ENCODE measurements around the gene TBX21.

Gene TBX21

GRCh38 chr17:47697906-47698711, 34.9 kb upstream of the TBX21 start:
- DNase-seq, result no peak

DNA sequence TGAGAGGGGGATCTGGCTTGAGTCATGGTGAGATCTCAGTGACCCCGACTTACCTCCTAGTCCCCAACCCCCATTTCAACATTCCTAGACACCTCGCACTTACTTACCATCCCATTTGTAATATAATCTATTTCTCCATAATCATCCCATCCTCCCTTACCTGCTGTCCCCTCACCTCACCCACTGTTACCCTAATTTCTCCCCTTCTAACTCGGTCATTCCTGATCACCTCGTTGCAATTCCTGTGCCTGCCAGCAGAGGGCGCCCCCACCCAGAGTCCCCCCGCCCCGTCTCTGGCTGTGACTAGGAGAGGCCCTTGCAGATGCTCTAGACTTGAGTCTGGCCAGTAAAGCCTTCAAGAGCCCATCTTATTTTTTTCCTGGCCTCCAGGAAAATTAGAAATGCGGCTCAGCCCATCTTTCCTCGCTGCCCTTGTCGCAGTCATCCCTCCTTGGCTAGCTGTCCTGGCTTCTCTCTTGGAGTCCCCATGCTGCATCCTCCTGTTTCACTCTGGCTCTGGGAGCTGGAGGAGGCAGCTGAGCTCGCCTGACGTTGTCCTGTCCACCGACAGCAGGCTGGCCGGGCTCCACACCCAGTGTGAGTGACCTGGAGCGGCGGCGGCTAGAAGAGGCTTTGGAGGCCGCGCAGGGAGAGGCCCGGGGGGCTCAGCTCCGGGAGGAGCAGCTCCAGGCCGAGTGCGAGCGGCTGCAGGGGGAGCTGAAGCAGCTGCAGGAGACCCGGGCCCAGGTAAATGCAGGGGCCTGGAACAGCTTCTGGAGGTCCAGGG, 34.1 kb upstream of the TBX21 start:
- peak; percentile 78 for DNase-seq

GRCh38 chr17:47699536-47699840, 33.5 kb upstream of the TBX21 start:
- DNase-seq, result no peak

GRCh38 chr17:47700471-47701449, 32.3 kb upstream of the TBX21 start:
- no peak for DNase-seq

- DNase-seq, result no peak
These were observed 31.4 kb upstream of the TBX21 start for GRCh38 chr17:47701608-47702007.

DNA sequence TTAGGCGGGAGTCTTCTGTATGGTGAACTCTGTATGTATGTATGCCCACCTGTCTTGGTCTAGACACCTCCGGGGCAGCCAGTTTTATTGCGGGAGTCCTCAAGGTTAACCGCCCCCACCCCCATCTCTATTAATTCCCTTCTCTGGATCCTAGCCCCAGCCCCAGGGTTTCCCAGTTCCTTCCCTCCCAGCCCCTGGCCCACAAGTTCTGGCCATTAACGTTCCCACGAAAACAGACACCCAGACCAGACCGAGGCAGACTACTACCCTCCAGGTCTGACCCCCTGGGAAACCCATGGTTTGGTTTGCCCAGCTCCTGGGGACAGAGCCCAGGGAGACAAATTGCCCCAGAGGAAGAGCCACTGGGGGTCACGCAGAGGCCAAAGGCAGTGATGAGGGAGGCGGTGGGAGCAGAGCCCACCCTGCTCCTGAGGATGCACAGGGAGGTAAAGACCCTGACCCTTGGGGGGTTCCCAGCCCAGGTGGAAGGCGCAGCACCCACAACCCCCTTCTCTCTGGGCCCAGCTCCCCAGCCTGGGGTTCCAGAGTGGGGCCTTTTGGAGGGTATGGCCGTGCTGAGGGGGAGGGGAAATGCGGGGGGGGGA, 30.5 kb upstream of the TBX21 start:
- no peak for DNase-seq

DNA sequence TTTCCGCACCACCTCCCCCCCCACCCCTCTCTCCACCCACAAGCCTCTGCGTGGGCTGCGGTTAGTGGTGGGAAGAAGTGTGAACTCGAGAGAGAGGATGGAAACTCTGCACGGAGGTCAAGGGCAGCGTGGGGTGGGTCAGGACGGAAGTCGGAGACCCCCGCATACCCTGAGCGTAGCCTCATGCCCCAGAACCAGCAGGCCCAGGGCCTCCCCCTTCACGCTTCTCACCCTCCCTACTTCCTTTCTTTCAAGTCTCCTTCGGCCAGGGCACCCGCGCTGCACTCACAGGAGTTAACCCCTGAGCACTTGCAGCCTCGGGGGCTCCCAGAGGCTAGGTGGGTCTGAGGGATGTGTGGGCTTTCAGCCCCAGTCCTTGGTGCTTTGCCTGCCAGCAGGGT, 29.8 kb upstream of the TBX21 start:
- no peak for DNase-seq

DNA sequence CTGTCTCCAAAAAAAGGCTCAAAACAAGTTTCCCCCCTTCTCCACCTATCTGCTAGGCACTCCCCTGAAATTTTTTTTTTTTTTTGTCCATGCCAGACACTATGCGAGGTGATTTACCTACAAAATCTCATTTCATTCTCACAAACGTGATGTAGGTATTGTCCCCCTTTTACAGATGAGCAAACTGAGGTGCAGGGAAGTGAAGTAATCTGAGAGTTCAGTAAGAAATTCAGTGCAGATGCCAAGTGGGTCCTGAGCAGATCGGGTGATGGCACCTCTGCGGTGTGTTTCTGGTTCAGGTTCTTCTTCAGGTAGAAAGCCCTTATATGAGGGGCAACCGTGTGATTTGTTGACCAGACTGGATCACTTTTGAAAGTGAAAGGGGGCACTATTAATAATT, 29.4 kb upstream of the TBX21 start:
- no peak for DNase-seq

- no peak for DNase-seq
These were observed 28.9 kb upstream of the TBX21 start for GRCh38 chr17:47704116-47704515.

DNA sequence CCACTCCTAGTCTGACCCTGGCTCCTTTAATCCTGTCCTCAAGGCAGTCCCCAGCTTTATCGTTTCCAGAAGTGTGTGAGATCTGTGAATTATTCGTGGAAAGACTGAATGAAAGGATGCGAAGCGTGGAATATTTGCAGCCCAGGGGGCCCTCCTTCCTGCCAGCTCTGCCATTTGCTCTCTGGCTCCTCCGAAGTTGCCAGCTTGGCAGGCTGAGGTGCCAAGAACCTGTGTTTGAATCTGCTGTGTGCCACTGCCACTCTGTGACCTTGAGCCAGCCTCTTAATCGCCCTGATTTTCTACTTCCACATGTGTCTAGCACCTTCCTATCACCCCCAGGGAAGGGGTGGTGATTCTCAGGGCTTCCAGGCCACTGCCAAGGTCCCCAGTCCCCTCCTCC, 28.3 kb upstream of the TBX21 start:
- no peak for DNase-seq

GRCh38 chr17:47705536-47706530, 27.2 kb upstream of the TBX21 start:
- no peak for DNase-seq

DNA sequence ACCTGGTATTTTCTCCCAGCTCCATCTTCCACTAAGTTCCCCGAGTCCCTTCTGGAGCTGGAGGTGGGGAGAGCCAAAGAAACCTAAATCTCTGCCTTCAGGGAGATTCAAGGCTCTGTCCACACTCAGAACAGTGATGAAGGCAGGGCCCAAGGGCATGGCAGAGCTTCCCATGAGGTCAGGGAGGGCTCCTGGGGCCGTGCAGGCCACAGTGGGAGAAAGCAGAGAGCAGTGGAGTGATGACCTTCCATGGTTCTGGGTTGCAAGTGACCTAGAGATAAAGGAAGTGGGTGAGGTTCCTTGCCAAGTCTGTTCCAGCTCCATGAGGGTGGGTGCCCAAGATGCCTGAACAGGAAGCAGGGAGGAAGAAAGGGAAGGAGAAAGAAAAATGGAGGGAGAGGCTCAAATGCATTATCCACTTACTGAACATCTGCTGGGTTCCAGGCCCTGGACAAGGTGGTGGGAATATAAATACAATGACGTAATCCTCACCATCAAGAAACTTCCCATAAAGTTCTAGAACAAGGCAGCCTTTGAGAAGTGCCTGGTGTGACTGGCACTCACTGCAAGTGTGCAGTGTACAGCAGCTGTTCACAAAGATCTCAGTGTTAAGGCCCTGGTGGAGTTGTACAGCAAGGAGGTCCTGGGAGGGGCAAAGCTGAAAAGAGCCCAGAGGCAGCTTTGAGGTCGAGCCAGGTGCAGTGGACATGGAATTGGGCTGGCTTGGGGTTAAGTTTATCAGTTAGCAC, 25.8 kb upstream of the TBX21 start:
- DNase-seq, result peak; percentile 66

GRCh38 chr17:47707884-47708283, 25.2 kb upstream of the TBX21 start:
- no peak for DNase-seq

GRCh38 chr17:47708312-47708863, 24.6 kb upstream of the TBX21 start:
- DNase-seq, result no peak

GRCh38 chr17:47708864-47709541, 24.0 kb upstream of the TBX21 start:
- DNase-seq, result peak; percentile 67

DNA sequence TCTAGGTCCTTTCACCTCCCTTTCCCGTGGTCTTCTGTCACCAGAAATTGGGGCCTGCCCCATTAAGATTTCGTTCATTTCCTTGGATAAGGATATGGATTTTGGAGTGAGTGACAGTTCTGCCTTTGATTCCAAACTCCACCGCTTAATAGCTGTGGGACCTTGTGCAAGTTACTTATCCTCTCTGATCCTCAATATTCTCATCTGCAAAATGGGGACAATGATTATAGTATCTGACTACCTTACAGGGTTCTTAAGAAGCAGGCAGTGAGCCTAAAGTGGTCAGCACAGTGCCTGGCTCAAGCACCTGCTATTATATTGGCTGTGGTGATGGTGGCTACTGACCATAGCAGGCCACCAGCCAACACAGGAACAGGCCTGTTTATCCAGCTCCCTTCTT, 23.4 kb upstream of the TBX21 start:
- DNase-seq, result no peak

DNA sequence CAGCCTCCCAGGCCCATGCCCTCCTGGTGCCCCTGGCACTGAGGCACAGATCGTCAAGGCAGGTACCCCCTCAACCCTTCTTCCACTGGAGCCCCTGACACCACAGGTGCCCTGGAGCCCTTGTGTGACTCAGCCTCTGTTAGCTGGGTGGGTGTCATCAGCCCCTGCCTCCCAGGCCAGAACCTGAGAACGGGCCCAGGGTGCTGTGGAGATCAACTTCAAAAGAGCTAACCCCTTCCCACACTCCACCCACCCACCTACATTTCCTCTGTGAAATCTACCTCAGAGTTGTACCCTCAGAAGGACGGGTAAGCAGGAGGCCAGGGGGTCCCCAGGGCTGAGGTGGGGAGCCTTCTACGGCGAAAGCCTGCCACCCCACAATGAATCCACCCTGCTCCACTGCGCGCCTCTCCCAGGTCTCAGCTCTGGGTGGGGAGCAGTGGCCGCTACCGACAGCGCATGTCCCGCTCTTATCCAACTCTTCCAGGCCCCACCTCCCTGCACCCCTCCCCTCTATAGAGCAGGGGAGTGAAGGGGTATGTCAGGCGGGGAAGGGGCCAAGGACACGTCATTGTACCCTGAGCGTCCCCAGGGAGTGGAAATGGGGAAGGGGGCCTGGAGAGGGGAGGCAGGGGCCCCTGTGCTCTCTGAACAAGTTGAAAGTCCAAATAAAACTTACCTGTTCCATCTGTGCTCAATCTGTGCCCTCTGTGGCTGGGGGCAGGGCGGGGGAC, 21.5 kb upstream of the TBX21 start:
- DNase-seq, result no peak

DNA sequence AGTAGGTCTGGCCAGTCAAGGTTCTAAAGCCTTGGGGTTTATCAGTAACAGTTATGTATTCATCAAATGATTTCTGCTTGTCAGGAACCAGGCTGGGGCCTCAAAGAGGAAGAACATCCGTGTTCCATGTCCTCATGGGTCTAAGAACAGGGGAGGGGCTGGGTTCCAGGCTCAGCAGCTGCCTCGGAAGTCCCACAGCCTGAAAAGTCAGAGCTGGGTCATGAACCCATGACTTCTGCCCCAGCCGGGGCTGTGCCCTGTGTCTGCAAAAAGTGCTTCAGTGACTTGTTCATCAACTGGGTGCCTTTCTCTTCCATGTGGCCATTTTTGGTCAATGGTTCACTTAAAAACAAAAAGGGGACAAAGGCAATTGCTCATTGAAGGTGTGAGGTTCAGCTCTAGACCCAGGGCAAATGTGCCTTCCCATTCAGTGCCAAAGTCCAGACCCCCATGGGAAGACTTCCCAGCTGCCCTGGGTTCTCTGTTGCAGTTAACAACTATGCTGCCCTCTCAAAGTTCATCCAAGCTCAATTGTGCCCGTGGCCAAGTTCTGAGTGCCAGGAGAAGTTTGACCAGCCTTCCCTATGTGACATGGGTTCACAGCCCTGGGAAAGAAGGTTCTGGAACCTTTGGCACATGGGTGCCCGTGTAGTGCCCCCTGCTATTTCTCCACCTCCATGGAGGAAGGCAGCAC, 20.6 kb upstream of the TBX21 start:
- no peak for DNase-seq

Data from femur (tissue), 1 donor.